K562 (cell line): Measurements from ENCODE around the gene SPATA45. TPM values are rescaled to one million over a fixed set of nuclear protein-coding genes. Genes with fewer than 3 reads are reported as not detected.

ENCODE experiments used
- BRCA1 ChIP-seq, 2 experiments: fragments of 450-650 bp in 1 of 2; sonication (generic) in 1 of 2; formaldehyde crosslinking in 1 of 2; IDR thresholded peaks; 2 replicates each; pipeline versions ENCODE4 v1.5.0 to v1.6.1; 2017 to 2020; ENCODE audit warnings: mild to moderate bottlenecking in 1 of 2, missing genetic modification reagents in 1 of 2
- CHD2 ChIP-seq: IDR thresholded peaks from 2 replicates; pipeline ENCODE4 v1.6.1; 2011; ENCODE audit warnings: low read depth, low read length
- CREBBP ChIP-seq: IDR thresholded peaks from one replicate; pipeline ENCODE4 v1.6.1; 2012; ENCODE audit warnings: low read depth, mild to moderate bottlenecking, control low read depth, inconsistent platforms, low read length
- FOXA3 ChIP-seq, 2 experiments: fragments of 450-650 bp in 1 of 2; sonication (generic) in 1 of 2; formaldehyde crosslinking; IDR thresholded peaks in 1 of 2; conservative IDR thresholded peaks in 1 of 2; 2 replicates each; pipeline versions ENCODE4 v1.4.0 to v1.8.0; 2020 to 2022; ENCODE audit warnings: mild to moderate bottlenecking in 2 of 2, missing genetic modification reagents in 1 of 2
- GTF2A2 ChIP-seq: IDR thresholded peaks from 2 replicates; pipeline ENCODE4 v1.6.1; 2016; ENCODE audit warnings: mild to moderate bottlenecking, missing genetic modification characterization, missing compliant biosample characterization
- HNRNPH1 ChIP-seq: fragments of 200-400 bp; formaldehyde crosslinking; optimal IDR thresholded peaks from 2 replicates; pipeline ENCODE3; 2017; ENCODE audit warnings: low read depth, mild to moderate bottlenecking, low read length, moderate library complexity
- HNRNPLL ChIP-seq: fragments of 200-400 bp; formaldehyde crosslinking; IDR thresholded peaks from 2 replicates; pipeline ENCODE4 v1.6.1; 2017; ENCODE audit warnings: low read length, low read depth, mild to moderate bottlenecking; ENCODE audit not compliant: poor library complexity, severe bottlenecking
- KLF6 ChIP-seq: fragments of 250-450 bp; sonication (Bioruptor Pico); IDR thresholded peaks from 2 replicates; pipeline ENCODE4 v1.4.0; 2020; ENCODE audit warnings: mild to moderate bottlenecking, moderate library complexity, borderline replicate concordance
- MTF1 ChIP-seq: fragments of 250-450 bp; sonication (Bioruptor Pico); IDR thresholded peaks from 2 replicates; pipeline ENCODE4 v1.9.0; 2021; ENCODE audit warnings: moderate library complexity, mild to moderate bottlenecking, inconsistent platforms, borderline replicate concordance
- NFIC ChIP-seq: fragments of 450-650 bp; IDR thresholded peaks from 2 replicates; pipeline ENCODE4 v1.6.1; 2017; ENCODE audit warnings: mild to moderate bottlenecking, inconsistent platforms
- NFXL1 ChIP-seq: fragments of 450-650 bp; formaldehyde crosslinking; IDR thresholded peaks from 2 replicates; pipeline ENCODE4 v1.4.0; 2021; ENCODE audit warnings: mild to moderate bottlenecking
- NR2C2 ChIP-seq, 2 experiments: fragments of 200-800 bp in 1 of 2; sonication (Bioruptor generic) in 1 of 2; sonication (generic) in 1 of 2; formaldehyde crosslinking in 1 of 2; IDR thresholded peaks; 2 replicates each; pipeline versions ENCODE4 v1.6.1 to v1.8.0; 2016 to 2022; ENCODE audit warnings: mild to moderate bottlenecking in 1 of 2, missing compliant biosample characterization in 1 of 2, missing genetic modification characterization in 1 of 2, missing genetic modification reagents in 1 of 2
- RBM25 ChIP-seq: fragments of 200-400 bp; formaldehyde crosslinking; IDR thresholded peaks from 2 replicates; pipeline ENCODE4 v1.6.1; 2018; ENCODE audit warnings: low read length, low read depth, moderate library complexity; ENCODE audit not compliant: severe bottlenecking
- RCOR1 ChIP-seq, 2 experiments: IDR thresholded peaks; 2 replicates each; pipeline ENCODE4 v1.6.1; 2012; ENCODE audit warnings: low read depth in 2 of 2, low read length in 2 of 2, borderline replicate concordance in 1 of 2, improper control_type of control experiment in 1 of 2
- RUNX1 ChIP-seq: sonication (generic); IDR thresholded peaks from 2 replicates; pipeline ENCODE4 v1.6.1; 2016; ENCODE audit warnings: antibody characterized with exemption, low read depth
- SRSF1 ChIP-seq: fragments of 200-400 bp; formaldehyde crosslinking; IDR thresholded peaks from 2 replicates; pipeline ENCODE4 v1.6.1; 2017; ENCODE audit warnings: mild to moderate bottlenecking, low read depth, low read length, moderate library complexity
- STAT5A ChIP-seq: IDR thresholded peaks from 2 replicates; pipeline ENCODE4 v1.6.1; 2012; ENCODE audit warnings: low read length, inconsistent platforms, borderline replicate concordance
- TCF7L2 ChIP-seq: fragments of 150-350 bp; IDR thresholded peaks from 2 replicates; pipeline ENCODE4 v1.6.1; 2016; ENCODE audit warnings: low read depth, mild to moderate bottlenecking, low read length, moderate library complexity
- TEAD4 ChIP-seq, 2 experiments: sonication (generic) in 1 of 2; formaldehyde crosslinking in 1 of 2; IDR thresholded peaks; 2 replicates each; pipeline versions ENCODE4 v1.6.1 to v1.8.0; 2012 to 2022; ENCODE audit warnings: borderline replicate concordance in 1 of 2, inconsistent platforms in 1 of 2, low read length in 1 of 2, mild to moderate bottlenecking in 1 of 2, missing genetic modification reagents in 1 of 2
- TSC22D4 ChIP-seq: fragments of 450-650 bp; IDR thresholded peaks from 2 replicates; pipeline ENCODE4 v1.6.1; 2016; ENCODE audit warnings: missing genetic modification characterization, missing biosample characterization, control low read depth
- ZBTB17 ChIP-seq: fragments of 450-650 bp; formaldehyde crosslinking; IDR thresholded peaks from 2 replicates; pipeline ENCODE4 v1.4.0; 2020; ENCODE audit warnings: mild to moderate bottlenecking
- ZNF431 ChIP-seq: sonication (generic); formaldehyde crosslinking; IDR thresholded peaks from 2 replicates; pipeline ENCODE4 v1.8.0; 2022; ENCODE audit warnings: mild to moderate bottlenecking, missing genetic modification reagents
- polyA plus RNA-seq, 8 experiments: library from polyadenylated mRNA; depleted of rRNA in 4 of 8; stranded (reverse) in 5 of 8; unstranded in 3 of 8; fragments of >200 nt; fragmentation: Nextera tagmentation in 2 of 8; fragmentation: Illumina TruSeq in 1 of 8; extraction: Ambion mirVana in 2 of 8; extraction: Trizol in 1 of 8; gene quantifications; 2 replicates each; pipeline versions ENCODE4 v1.2.1 to v1.2.3, GENCODE V29; 2011 to 2014; ENCODE audit warnings: inconsistent platforms in 1 of 8, missing spikeins in 1 of 8
- total RNA-seq, 7 experiments: library from RNA; depleted of rRNA in 6 of 7; stranded (reverse); fragments of >200 nt in 6 of 7; fragmentation: Illumina TruSeq in 2 of 7; extraction: Trizol in 2 of 7; gene quantifications; 2 replicates each; pipeline versions ENCODE4 v1.2.1 to v1.2.3, GENCODE V29; 2011 to 2021; ENCODE audit warnings: low replicate concordance in 1 of 7
- TF ChIP-seq, protein P1 (sequence below): fragments of 250-450 bp; sonication (Bioruptor Pico); IDR thresholded peaks from 2 replicates; pipeline ENCODE4 v1.8.0; 2022; ENCODE audit warnings: inconsistent platforms, mild to moderate bottlenecking, moderate library complexity, borderline replicate concordance
- TF ChIP-seq, protein P2 (sequence below): fragments of 450-650 bp; IDR thresholded peaks from 2 replicates; pipeline ENCODE4 v1.6.1; 2016; ENCODE audit warnings: low read depth, mild to moderate bottlenecking, moderate library complexity

Gene SPATA45
- total and polyA plus RNA-seq, 9 of the 15 experiments (the other 6 are each of a cell fraction or from before 2014, with no cell fraction given), result 0.18 TPM; not detected in 8

DNA sequence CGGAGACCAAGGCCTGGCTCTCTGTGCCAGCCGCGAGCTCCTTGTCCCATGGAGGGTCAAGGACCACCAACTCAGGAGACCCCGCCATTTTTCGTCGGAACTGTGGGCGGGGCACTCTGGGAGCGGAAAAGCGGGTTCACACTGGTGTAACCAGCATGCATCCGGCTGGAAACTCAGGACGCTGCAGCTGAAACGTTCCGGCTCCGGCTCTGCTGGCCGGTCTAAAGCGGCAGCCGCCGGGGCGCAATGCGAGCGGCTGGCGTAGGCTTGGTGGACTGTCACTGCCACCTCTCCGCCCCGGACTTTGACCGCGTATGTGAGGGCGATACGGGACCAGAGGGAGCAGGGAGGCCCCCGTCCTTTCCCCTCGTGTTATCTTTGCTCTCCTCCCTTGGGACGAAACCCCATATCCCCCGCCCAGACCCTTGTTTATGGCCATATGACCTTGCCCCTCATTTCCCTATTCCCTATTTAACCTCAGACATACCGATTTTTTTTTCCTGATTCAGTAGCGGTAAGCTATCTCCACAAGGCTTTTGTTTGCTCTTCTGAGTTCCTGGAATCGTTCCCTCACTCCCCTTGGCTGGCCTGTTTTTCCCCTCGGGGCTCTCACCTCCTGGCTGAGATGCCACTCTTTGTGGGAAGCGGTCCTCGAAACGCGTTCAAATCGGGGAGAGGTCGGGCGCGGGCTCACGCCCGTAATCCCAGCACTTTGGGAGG is 55.6 kb downstream of the SPATA45 start, which contains the start of the genes NSL1 and TATDN3 (continued):
- TF ChIP-seq NR2C2 (CRISPR knock-in tag; IDR thresholded peaks at IDR 0.05), result peak; percentile 94
- peak; percentile 97 for TF ChIP-seq NR2C2 (tag; IDR thresholded peaks at IDR 0.05)
- TF ChIP-seq FOXA3 (CRISPR knock-in tag; conservative IDR thresholded peaks at IDR 0.05 in 1 of 2, IDR thresholded peaks at IDR 0.05 in 1 of 2), result peak in 1 of 2 experiments; percentile 77; a peak in 1 of 4 replicates
- peak; percentile 66 to 88; a peak in 2 of 4 replicates for TF ChIP-seq RCOR1 (IDR thresholded peaks at IDR 0.05; ENCODE audit: borderline replicate concordance in 1 of 2, low read depth in 2 of 2, low read length in 2 of 2)
- TF ChIP-seq TEAD4 (IDR thresholded peaks at IDR 0.05; ENCODE audit: low read length), result peak; percentile 57
- 0 out of 2 replicates have a peak, but pooled peaks have one; percentile 32 for TF ChIP-seq TEAD4 (CRISPR knock-in tag; IDR thresholded peaks at IDR 0.05; ENCODE audit: borderline replicate concordance)
- peak; percentile 55; the same call in 1 of the 2 replicates for TF ChIP-seq CHD2
- no peak for TF ChIP-seq BRCA1 (IDR thresholded peaks at IDR 0.05)
- no peak for TF ChIP-seq BRCA1 (CRISPR knock-in tag; IDR thresholded peaks at IDR 0.05)
- TF ChIP-seq TSC22D4, result no peak
- peak; percentile 61 for TF ChIP-seq ZNF431 (CRISPR knock-in tag)
- peak; percentile 73; the same call in 1 of the 2 replicates for TF ChIP-seq RUNX1
- no peak for TF ChIP-seq SRSF1
- TF ChIP-seq KLF6 (CRISPR knock-in tag), result no peak
- peak; percentile 87 for TF ChIP-seq HNRNPLL
- no peak for TF ChIP-seq CREBBP
- no peak; the same call in 1 of the 2 replicates for TF ChIP-seq STAT5A
- TF ChIP-seq NFXL1, result no peak
- TF ChIP-seq TCF7L2, result no peak; the same call in 1 of the 2 replicates
- peak; percentile 87 for TF ChIP-seq ZBTB17 (CRISPR knock-in tag)
- TF ChIP-seq MTF1, result no peak
- peak; percentile 96 for TF ChIP-seq GTF2A2 (tag)
- no peak for TF ChIP-seq HNRNPH1
- peak; percentile 78 for TF ChIP-seq NFIC
- no peak for TF ChIP-seq RBM25
- TF ChIP-seq, protein P1, sequence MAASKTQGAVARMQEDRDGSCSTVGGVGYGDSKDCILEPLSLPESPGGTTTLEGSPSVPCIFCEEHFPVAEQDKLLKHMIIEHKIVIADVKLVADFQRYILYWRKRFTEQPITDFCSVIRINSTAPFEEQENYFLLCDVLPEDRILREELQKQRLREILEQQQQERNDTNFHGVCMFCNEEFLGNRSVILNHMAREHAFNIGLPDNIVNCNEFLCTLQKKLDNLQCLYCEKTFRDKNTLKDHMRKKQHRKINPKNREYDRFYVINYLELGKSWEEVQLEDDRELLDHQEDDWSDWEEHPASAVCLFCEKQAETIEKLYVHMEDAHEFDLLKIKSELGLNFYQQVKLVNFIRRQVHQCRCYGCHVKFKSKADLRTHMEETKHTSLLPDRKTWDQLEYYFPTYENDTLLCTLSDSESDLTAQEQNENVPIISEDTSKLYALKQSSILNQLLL (CRISPR knock-in tag), result no peak
- TF ChIP-seq, protein P2, sequence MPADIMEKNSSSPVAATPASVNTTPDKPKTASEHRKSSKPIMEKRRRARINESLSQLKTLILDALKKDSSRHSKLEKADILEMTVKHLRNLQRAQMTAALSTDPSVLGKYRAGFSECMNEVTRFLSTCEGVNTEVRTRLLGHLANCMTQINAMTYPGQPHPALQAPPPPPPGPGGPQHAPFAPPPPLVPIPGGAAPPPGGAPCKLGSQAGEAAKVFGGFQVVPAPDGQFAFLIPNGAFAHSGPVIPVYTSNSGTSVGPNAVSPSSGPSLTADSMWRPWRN, result no peak
